Measurements from ENCODE around the gene SLX4. TPM values are rescaled to one million over a fixed set of nuclear protein-coding genes. Genes with fewer than 3 reads are reported as not detected.

Gene SLX4
- total RNA-seq, 1 donor from 2014 or later: 7.1 TPM

DNA sequence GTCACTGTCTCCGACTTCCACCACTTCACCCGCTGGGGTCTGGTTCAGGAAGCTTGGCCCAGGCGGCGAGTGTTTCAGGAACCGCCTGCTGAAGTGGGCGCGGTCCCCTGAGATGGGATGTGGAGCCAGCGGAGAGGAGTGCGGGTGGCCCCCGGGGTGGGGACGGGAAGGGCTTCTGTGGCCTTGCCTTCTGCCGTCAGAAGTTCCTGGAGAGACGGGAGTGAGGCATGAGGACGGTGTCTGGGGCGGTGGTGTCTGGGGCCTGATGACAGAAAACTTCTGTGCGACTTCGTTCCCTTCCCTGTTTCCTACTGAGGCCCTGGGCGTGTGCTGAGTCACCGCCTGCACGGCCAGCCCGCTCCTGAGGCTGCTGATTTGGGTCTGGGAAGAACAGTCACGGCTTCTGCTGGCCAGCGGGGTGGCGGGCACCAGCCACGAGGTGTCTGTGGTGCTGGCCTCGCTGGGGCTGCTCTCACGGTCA is 21.9 kb downstream of the SLX4 start:
- Mint-ChIP-seq H3K9me3 (ENCODE audit: unreplicated experiment) (no peaks in the 10 kb centered on the region), H3K27me3 (ENCODE audit: unreplicated experiment) (no peaks in the 10 kb centered on the region), H3K4me3 (ENCODE audit: unreplicated experiment) (no peak overlapping the region), H3K36me3 (ENCODE audit: unreplicated experiment) (peaks cover 17% of the 10 kb centered on the region), H3K27ac (ENCODE audit: unreplicated experiment) (no peak overlapping the region), H3K4me1 (ENCODE audit: unreplicated experiment) (no peaks in the 10 kb centered on the region)
- TF ChIP-seq CTCF (IDR thresholded peaks at IDR 0.05): no peak
- no peak for DNase-seq (ENCODE audit: extremely low spot score, unreplicated experiment)

DNA sequence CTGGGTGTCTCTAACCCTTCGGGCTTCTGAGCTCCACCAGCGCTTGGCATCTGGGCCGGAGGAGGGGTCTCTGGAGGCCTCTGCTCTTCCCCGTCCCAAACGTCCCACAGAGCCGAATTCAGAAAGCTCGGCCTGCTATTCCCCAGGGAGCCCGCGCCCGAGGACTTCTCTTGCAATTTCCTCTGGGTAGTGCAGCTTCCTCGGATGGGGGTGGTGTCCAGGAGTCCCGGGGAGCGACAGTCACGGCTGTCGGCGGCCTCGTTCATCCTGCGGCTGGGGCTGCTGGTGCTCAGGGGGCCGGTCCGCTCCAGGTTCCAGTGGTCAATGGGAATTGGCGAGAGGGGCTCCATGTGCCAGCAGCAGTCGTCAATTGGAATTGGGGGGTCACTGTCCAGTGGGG is 22.4 kb downstream of the SLX4 start:
- TF ChIP-seq CTCF (IDR thresholded peaks at IDR 0.05): no peak
- Mint-ChIP-seq H3K27ac (ENCODE audit: unreplicated experiment) (no peak overlapping the region), H3K4me3 (ENCODE audit: unreplicated experiment) (no peak overlapping the region), H3K36me3 (ENCODE audit: unreplicated experiment) (peaks cover 17% of the 10 kb centered on the region), H3K27me3 (ENCODE audit: unreplicated experiment) (no peaks in the 10 kb centered on the region), H3K9me3 (ENCODE audit: unreplicated experiment) (no peaks in the 10 kb centered on the region), H3K4me1 (ENCODE audit: unreplicated experiment) (no peaks in the 10 kb centered on the region)
- DNase-seq (ENCODE audit: extremely low spot score, unreplicated experiment): no peak

GRCh38 chr16:3587547-3588110 is 23.8 kb downstream of the SLX4 start:
- H3K36me3 Mint-ChIP-seq (ENCODE audit: unreplicated experiment): peaks cover 19% of the 10 kb centered on the region
- H3K4me1 Mint-ChIP-seq (ENCODE audit: unreplicated experiment): no peaks in the 10 kb centered on the region
- no peak overlapping the region for H3K4me3 Mint-ChIP-seq (ENCODE audit: unreplicated experiment)
- no peak overlapping the region for H3K27ac Mint-ChIP-seq (ENCODE audit: unreplicated experiment)
- no peak for TF ChIP-seq CTCF (IDR thresholded peaks at IDR 0.05)
- H3K27me3 Mint-ChIP-seq (ENCODE audit: unreplicated experiment): no peaks in the 10 kb centered on the region
- no peak for DNase-seq (ENCODE audit: extremely low spot score, unreplicated experiment)
- no peaks in the 10 kb centered on the region for H3K9me3 Mint-ChIP-seq (ENCODE audit: unreplicated experiment)

DNA sequence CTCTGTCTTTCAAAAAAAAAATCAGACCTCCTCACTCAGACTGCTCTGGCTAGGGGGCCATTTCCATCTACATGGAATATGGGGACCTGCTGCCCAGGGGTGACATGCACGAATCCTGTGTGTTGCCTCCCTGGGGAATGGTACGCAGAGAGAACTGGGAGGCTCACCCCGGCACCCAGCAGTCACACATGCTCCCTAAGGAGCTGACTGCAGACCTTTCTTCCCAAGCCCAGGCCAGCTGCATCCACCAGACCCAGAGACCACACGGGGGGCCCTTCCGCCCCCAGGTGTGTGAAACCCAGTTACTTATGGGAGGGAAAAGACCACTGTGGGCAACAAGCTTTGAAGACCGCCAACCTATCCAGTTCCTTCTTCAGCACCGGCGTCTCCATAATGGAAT is 27.0 kb downstream of the SLX4 start:
- Mint-ChIP-seq H3K4me3 (ENCODE audit: unreplicated experiment) (no peak overlapping the region), H3K27me3 (ENCODE audit: unreplicated experiment) (no peaks in the 10 kb centered on the region), H3K27ac (ENCODE audit: unreplicated experiment) (no peak overlapping the region), H3K9me3 (ENCODE audit: unreplicated experiment) (no peaks in the 10 kb centered on the region), H3K36me3 (ENCODE audit: unreplicated experiment) (peaks cover 2% of the 10 kb centered on the region), H3K4me1 (ENCODE audit: unreplicated experiment) (peaks cover 3% of the 10 kb centered on the region)
- no peak for DNase-seq (ENCODE audit: extremely low spot score, unreplicated experiment)
- no peak for TF ChIP-seq CTCF (IDR thresholded peaks at IDR 0.05)

DNA sequence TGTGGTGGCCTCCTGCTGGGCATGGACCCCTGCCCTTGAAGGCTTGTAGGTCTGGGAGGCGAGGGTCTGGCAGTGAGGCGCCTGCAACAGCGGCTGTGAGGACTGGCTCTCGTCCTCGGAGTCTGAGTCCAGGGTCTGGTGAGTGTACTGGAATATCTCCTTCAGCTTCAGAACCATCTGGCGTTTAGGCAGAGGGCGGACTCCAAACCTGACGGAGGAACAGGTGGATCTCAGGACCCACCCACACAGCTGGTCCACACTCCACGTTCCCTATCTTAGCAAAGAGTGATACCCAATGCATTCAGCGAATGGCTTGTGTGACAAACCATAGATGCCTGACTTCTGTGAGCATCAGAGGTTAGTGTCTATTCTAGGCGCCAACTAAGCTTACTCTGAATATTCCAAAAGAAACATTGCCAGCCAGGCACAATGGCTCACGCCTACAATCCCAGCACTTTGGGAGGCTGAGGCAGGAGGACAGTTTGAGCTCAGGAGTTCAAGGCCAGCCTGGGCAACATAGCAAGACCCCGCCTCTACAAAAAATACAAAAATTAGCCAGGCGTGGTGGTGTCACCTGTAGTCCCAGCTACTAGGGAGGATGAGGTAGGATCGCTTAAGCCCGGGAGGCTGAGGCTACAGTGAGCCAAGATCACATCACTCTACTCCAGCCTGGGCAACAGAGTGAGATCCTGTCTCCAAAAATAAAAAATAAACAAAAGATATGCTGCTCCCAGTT is 27.9 kb downstream of the SLX4 start:
- H3K9me3 Mint-ChIP-seq (ENCODE audit: unreplicated experiment): no peaks in the 10 kb centered on the region
- no peak overlapping the region for H3K4me3 Mint-ChIP-seq (ENCODE audit: unreplicated experiment)
- peaks cover 6% of the 10 kb centered on the region for H3K4me1 Mint-ChIP-seq (ENCODE audit: unreplicated experiment)
- H3K36me3 Mint-ChIP-seq (ENCODE audit: unreplicated experiment): peaks cover 2% of the 10 kb centered on the region
- no peak for TF ChIP-seq CTCF (IDR thresholded peaks at IDR 0.05)
- no peak overlapping the region for H3K27ac Mint-ChIP-seq (ENCODE audit: unreplicated experiment)
- DNase-seq (ENCODE audit: extremely low spot score, unreplicated experiment): no peak
- H3K27me3 Mint-ChIP-seq (ENCODE audit: unreplicated experiment): no peaks in the 10 kb centered on the region
